Medulla oblongata (tissue), 1 donor: Measurements from ENCODE around the gene NMNAT3.

Experiments
- DNase-seq: peaks from one replicate; pipeline ENCODE4 v3.0.0-alpha.2; 2015; ENCODE audit errors: extremely low spot score

The NMNAT3 gene

GRCh38 chr3:139675327-139675726 lies 2.4 kb downstream of the NMNAT3 start:
- no peak for DNase-seq

- no peak for DNase-seq
Observed at GRCh38 chr3:139674571-139675260, 3.1 kb downstream of the NMNAT3 start.

- DNase-seq, result no peak
Observed at GRCh38 chr3:139672884-139673283, 4.9 kb downstream of the NMNAT3 start.

- DNase-seq, result no peak
Observed at GRCh38 chr3:139671863-139672646, 5.7 kb downstream of the NMNAT3 start.

GRCh38 chr3:139671107-139671506 lies 6.7 kb downstream of the NMNAT3 start:
- no peak for DNase-seq

- DNase-seq, result no peak
Observed at GRCh38 chr3:139670196-139670595, 7.6 kb downstream of the NMNAT3 start.

- DNase-seq, result no peak
Observed at GRCh38 chr3:139668332-139668731, 9.4 kb downstream of the NMNAT3 start.

GRCh38 chr3:139664958-139665357 lies 12.8 kb downstream of the NMNAT3 start:
- no peak for DNase-seq

- DNase-seq, result no peak
Observed at GRCh38 chr3:139660269-139660668, 17.5 kb downstream of the NMNAT3 start.

- no peak for DNase-seq
Observed at GRCh38 chr3:139659511-139659910, 18.3 kb downstream of the NMNAT3 start.

GRCh38 chr3:139657936-139658335 lies 19.8 kb downstream of the NMNAT3 start:
- DNase-seq, result no peak

- DNase-seq, result no peak
Observed at GRCh38 chr3:139657434-139657833, 20.3 kb downstream of the NMNAT3 start.

GRCh38 chr3:139655909-139656595 lies 21.7 kb downstream of the NMNAT3 start:
- DNase-seq, result no peak

- DNase-seq, result no peak
Observed at GRCh38 chr3:139654637-139655365, 23.0 kb downstream of the NMNAT3 start.

- no peak for DNase-seq
Observed at GRCh38 chr3:139653582-139653981, 24.2 kb downstream of the NMNAT3 start.

- DNase-seq, result no peak
Observed at GRCh38 chr3:139652561-139652960, 25.2 kb downstream of the NMNAT3 start.

- no peak for DNase-seq
Observed at GRCh38 chr3:139647866-139648435, 29.8 kb downstream of the NMNAT3 start.

GRCh38 chr3:139646512-139646911 lies 31.3 kb downstream of the NMNAT3 start:
- no peak for DNase-seq

- DNase-seq, result no peak
Observed at GRCh38 chr3:139642996-139643395, 34.8 kb downstream of the NMNAT3 start.

GRCh38 chr3:139640456-139640855 lies 37.3 kb downstream of the NMNAT3 start:
- no peak for DNase-seq

- no peak for DNase-seq
Observed at GRCh38 chr3:139639662-139640061, 38.1 kb downstream of the NMNAT3 start.

- DNase-seq, result no peak
Observed at GRCh38 chr3:139638518-139638917, 39.3 kb downstream of the NMNAT3 start.
